Measurements from ENCODE around the gene ATP13A4. TPM values are rescaled to one million over a fixed set of nuclear protein-coding genes. Genes with fewer than 3 reads are reported as not detected.

ATP13A4 gene
- total and polyA plus RNA-seq, 2 donors from 2014 or later, result 0.49 to 3.7 TPM

DNA sequence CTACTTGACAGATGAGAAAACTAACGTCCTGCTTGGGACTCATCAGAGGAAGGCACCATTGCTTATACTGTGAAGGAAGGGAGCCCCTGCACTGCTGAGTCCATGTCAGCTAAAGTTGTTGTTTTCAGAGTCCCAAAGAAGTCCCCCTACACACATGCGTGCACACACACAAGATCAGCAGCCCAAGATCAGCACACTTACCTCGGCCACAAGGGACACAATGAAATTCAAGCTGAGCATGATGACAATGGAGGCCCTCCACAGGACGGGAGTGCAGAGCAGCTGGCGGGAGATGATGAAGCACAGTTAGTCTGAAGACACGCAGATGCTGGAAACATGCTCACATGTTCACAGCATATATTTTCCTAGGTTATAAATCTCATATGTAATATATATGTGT lies 147.6 kb downstream of the ATP13A4 start:
- TF ChIP-seq, protein P1, sequence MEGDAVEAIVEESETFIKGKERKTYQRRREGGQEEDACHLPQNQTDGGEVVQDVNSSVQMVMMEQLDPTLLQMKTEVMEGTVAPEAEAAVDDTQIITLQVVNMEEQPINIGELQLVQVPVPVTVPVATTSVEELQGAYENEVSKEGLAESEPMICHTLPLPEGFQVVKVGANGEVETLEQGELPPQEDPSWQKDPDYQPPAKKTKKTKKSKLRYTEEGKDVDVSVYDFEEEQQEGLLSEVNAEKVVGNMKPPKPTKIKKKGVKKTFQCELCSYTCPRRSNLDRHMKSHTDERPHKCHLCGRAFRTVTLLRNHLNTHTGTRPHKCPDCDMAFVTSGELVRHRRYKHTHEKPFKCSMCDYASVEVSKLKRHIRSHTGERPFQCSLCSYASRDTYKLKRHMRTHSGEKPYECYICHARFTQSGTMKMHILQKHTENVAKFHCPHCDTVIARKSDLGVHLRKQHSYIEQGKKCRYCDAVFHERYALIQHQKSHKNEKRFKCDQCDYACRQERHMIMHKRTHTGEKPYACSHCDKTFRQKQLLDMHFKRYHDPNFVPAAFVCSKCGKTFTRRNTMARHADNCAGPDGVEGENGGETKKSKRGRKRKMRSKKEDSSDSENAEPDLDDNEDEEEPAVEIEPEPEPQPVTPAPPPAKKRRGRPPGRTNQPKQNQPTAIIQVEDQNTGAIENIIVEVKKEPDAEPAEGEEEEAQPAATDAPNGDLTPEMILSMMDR (IDR thresholded peaks at IDR 0.05; ENCODE audit: borderline replicate concordance, extremely low read depth, insufficient read depth), result no peak
- Histone ChIP-seq H3K27ac (ENCODE audit: low read depth in 2 of 2, low read length in 2 of 2) (no peak overlapping the region), H3K27me3 (ENCODE audit: control insufficient read depth, insufficient read depth, low read length) (no peaks in the 10 kb centered on the region), H3K4me3 (ENCODE audit: low read length in 3 of 3) (no peak overlapping the region), H3K4me1 (ENCODE audit: control insufficient read depth in 2 of 3, insufficient read depth in 2 of 3, low read depth in 1 of 3, low read length in 3 of 3) (no peaks in the 10 kb centered on the region), H3K9me3 (ENCODE audit: control insufficient read depth in 2 of 3, insufficient read depth in 1 of 3, low read length in 3 of 3) (no peaks in the 10 kb centered on the region), H3K36me3 (ENCODE audit: control insufficient read depth in 2 of 3, insufficient read depth in 3 of 3, low read length in 3 of 3) (no peaks in the 10 kb centered on the region), H3K9ac (ENCODE audit: low read length in 3 of 3) (no peak overlapping the region)
- intact Hi-C loops (cut with DNase I), result no loop called here
- no peak for DNase-seq
- FAIRE-seq, result no peak

DNA sequence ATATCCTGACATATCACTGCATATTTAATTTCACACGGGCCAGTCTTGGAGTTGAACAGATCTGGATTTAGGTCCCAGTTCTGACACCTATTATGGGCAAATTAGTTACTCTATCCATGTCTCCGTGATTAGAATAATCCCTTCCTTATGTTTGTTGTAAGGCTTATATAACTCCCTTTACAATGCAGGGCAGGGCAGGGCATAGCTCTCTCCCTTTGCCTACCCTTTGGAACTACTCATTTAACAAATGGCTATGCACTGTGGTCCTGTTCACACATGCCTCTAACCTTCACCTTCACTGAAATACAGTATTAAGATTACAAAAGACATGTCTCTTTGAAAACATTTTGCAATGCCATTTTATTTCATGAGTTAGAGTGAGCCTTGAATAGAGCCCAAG lies 151.4 kb downstream of the ATP13A4 start:
- Histone ChIP-seq H3K27me3 (ENCODE audit: control insufficient read depth, insufficient read depth, low read length) (no peaks in the 10 kb centered on the region), H3K4me1 (ENCODE audit: control insufficient read depth in 2 of 3, insufficient read depth in 2 of 3, low read depth in 1 of 3, low read length in 3 of 3) (no peaks in the 10 kb centered on the region), H3K4me3 (ENCODE audit: low read length in 3 of 3) (no peak overlapping the region), H3K27ac (ENCODE audit: low read depth in 2 of 2, low read length in 2 of 2) (no peak overlapping the region), H3K36me3 (ENCODE audit: control insufficient read depth in 2 of 3, insufficient read depth in 3 of 3, low read length in 3 of 3) (no peaks in the 10 kb centered on the region), H3K9ac (ENCODE audit: low read length in 3 of 3) (no peak overlapping the region), H3K9me3 (ENCODE audit: control insufficient read depth in 2 of 3, insufficient read depth in 1 of 3, low read length in 3 of 3) (no peaks in the 10 kb centered on the region)
- no peak for FAIRE-seq
- no peak for DNase-seq
- TF ChIP-seq, protein P1 (IDR thresholded peaks at IDR 0.05; ENCODE audit: borderline replicate concordance, extremely low read depth, insufficient read depth), result no peak
- intact Hi-C loops (cut with DNase I), result no loop called here

DNA sequence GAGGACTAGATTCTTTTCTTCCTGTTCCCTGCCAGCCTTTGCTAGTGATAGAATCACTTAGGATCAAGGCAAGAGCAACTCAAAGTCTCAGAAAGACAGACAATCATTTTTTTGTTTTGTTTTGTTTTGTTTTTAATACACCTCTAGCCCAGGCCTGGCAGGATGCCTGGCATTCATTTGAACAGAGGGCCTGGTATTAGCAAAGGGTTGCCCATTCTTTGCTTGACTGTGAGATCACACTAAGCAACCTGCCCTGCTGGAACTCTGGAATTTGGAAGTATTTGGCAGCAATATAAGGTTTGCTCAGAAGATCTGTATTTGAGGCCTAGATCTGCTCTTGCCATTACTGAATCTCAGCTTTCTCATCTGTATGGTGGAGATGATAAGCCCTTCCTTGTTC lies 154.4 kb downstream of the ATP13A4 start:
- no peak for FAIRE-seq
- intact Hi-C loops (cut with DNase I), result no loop called here
- Histone ChIP-seq H3K9ac (ENCODE audit: low read length in 3 of 3) (no peak overlapping the region), H3K27me3 (ENCODE audit: control insufficient read depth, insufficient read depth, low read length) (no peaks in the 10 kb centered on the region), H3K4me3 (ENCODE audit: low read length in 3 of 3) (no peak overlapping the region), H3K27ac (ENCODE audit: low read depth in 2 of 2, low read length in 2 of 2) (no peak overlapping the region), H3K9me3 (ENCODE audit: control insufficient read depth in 2 of 3, insufficient read depth in 1 of 3, low read length in 3 of 3) (no peaks in the 10 kb centered on the region), H3K4me1 (ENCODE audit: control insufficient read depth in 2 of 3, insufficient read depth in 2 of 3, low read depth in 1 of 3, low read length in 3 of 3) (no peaks in the 10 kb centered on the region), H3K36me3 (ENCODE audit: control insufficient read depth in 2 of 3, insufficient read depth in 3 of 3, low read length in 3 of 3) (no peaks in the 10 kb centered on the region)
- DNase-seq, result no peak
- TF ChIP-seq, protein P1 (IDR thresholded peaks at IDR 0.05; ENCODE audit: borderline replicate concordance, extremely low read depth, insufficient read depth), result no peak

Measured in kidney (tissue), 14 donors.